Ureter (tissue), 1 donor: Measurements from ENCODE around the gene CTSW. TPM values are rescaled to one million over a fixed set of nuclear protein-coding genes. Genes with fewer than 3 reads are reported as not detected.

Experiments
- DNase-seq: peaks from one replicate; pipeline ENCODE4 v3.0.0-alpha.2; 2020; ENCODE audit warnings: low spot score
- total RNA-seq: library from RNA; stranded (reverse); gene quantifications from one replicate; pipeline ENCODE4 v1.2.4, GENCODE V29; 2023
- donor health status: DM: yes; HTN: yes; CAD: no.

Gene CTSW
- total RNA-seq, 1 donor from 2014 or later = 5.7 TPM

DNA sequence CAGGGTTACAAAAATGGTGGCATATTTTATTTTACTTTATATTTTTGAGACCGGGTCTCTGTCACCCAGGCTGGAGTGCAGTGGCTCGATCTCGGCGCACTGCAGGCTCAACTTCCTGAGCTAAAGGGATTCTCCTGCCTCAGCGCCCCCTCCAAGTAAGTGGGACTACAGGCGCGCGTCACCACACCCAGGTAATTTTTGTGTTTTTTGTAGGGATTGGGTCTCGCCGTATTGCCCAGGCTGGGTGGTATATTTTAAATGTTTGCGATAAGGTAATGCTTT lies 21.2 kb downstream of the CTSW start:
- no peak for DNase-seq

DNA sequence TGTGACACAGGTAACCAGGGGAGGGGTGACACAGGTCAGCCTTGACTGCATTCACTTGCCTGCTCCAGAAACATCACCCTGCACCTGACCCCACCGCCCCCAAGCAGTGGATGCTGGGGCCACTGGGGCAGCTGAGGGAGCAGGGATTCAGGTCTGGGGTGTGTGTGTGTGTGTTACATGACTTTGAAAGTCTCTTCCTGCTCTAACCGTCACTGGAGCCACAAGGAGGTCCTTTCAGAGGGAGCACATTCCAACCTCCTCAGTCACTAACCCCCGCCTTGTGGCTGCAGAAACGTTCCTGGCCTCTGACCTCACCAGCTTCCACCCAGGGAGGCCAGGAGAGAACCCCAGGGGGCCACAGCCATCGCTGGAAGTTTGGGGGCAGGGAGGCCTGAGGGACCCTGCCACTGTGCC lies 23.4 kb downstream of the CTSW start:
- no peak for DNase-seq

DNA sequence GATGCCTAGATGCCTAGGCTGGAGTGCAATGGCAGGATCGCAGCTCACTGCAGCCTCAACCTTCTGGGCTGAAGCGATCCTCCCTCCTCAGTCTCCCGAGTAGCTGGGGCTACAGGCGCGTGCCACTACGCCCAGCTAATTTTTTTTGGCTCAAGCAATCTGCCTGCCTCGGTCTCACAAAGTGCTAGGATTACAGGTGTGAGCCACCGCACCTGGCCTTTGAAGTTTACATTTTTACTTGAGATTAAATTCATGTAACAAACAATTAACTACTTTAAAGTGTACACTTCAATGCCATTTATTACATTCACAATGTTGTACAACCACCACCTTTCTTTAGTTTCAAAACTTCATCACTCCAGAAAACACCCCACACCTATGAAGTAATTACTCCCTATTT lies 24.1 kb downstream of the CTSW start:
- DNase-seq = no peak

DNA sequence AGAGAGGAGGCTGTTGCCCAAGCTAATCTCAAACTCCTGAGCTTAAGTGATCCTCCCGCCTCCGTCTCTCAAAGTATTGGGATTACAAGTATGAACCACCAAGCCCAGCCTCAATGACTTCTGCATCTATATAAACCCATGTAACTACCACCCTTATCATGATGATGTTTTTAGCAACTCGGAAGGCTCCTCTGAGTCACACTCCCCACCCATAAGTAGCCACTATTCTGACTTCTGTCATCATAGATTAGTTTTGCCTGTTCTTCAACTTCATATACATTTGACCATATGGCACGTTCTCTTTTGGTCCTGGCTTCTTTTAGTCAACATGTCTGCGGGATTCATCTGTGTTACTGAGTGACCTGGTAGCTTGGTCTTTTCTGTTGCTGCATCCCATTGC lies 27.0 kb downstream of the CTSW start:
- DNase-seq = no peak

DNA sequence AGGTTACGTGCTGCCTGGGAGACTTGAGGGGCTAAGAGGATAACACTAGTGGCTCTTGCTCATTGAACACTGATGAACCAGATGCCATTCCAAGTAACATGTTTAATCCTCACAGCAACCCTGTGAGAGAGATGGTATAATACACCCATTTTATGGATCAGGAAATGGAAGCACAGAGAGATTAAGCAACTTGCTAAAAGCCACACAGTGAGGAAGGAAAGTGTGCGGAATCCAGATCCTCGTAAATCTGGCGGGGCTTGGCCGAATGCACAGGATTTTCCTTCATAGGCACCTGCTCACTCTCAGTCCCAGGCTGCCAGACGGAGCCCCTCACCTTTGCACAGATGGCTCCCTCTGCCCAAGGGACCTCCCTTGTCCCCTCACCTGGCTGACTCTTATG lies 28.2 kb downstream of the CTSW start:
- DNase-seq = no peak

DNA sequence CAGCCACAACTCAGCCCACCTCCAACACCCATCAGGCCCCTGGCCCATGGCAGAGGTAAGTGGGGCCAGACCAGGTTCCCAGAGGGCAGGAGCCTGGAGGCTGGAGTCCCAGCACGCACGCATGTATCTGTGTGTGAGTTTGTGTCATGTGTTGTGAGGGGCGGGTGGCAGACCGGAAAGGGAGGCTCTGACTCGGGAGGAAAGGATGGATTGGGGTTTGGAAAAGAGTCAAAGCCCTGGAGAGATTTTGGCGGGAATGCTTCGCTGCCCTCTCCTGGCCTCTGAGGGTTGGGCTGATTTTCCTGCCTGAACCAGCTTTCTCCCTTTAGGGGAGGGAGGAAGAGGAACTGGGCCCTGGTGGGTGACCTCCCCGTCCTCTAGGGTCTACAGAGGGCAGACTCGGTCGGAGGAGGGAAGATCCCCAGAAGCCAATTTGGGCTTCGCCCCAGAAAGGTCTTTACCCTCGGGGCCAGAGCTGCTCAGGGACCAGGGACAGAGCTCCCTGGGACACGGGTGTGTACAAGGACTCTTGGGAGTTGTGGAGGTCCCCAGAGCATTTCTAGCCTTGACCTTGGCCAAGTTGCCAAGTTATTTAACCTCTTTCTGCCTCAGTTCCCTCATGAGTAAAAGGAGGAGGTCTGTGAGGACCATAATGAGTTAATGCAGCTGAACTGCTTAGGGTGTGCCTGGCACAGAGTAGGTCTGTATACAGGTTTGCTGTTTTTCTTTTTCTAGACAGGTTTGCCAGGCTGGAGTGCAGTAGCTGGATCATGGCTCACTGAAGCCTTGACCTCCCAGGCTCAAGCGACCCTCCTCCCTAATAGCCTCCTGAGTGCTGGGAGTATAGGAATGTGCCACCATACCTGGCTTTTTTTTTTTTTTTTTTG lies 32.3 kb downstream of the CTSW start:
- DNase-seq = peak; percentile 73

DNA sequence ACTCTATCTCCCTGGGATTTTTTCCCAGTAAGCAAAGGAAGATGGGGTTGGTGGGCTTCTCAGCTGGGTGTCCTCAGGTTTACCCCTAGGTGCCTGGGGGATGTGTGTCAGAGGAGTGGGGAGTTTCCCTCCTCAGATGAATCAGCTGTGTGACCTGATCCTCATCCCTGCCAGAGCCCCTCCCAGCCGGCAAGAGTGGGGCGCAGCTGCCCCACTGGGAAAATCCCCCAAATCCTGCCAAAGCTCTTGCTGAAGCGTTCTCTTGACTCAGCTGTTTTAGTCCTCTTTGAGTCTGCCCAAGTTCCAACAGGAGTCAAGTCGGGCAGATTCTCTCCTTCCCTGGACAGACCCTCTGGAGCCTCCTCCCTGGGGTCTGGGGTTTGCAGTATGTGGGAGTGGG lies 33.2 kb downstream of the CTSW start:
- DNase-seq = no peak

DNA sequence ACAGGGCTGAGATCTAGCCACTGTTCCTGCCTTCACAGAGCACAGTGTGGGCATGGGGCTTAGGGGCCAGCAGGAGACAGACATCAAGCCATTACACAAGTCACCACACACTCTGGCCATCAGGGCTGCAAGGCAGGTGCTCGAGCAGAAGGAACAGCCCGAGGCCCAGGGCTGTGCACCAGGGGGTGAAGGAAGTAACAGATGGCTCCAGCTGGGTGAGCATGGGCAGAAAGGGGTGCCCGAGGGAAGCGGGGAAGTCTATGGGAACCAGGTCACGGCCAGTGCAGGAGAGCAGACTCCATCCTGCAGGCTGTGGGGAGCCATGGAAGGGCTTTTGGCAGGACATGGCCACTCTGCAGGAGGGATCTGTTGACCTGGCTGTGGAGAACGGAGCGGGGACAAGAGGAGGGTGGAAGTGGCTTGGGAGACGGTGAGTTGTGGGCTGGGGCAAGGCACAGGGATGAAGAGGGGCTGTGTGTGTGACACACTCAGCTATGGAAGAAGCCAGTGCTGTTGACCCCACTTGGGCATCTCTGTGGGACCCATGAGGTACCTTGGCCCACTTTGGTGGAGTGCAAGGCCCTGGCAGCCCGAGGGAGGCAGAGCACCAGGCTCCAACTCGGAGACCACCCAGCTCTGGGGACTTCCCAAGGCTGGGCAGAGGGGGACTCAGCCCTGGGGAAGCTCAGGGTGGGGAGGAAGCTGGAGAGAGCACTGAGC lies 35.6 kb downstream of the CTSW start:
- no peak for DNase-seq

DNA sequence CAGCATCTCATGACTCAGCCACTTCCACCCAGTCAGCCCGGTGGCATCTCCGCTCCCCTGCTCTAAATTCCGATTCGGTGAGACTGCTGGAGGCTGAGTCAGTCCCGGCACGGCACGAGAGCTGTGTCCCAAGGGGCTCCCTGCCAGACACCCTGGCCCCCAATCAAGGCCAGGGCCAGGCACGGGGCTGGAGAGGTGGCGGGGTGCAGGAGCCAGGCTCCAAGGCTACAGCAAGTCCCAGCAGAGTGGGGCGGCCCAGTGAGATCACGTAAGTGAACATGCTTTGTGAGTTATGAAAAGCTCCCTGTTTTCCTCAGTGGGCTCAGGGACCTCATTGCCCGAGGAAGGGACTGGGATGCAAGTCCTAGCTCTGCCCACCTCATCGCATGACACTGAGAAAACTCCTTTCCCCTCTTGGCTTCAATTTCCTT lies 36.2 kb downstream of the CTSW start:
- peak; percentile 89 for DNase-seq

DNA sequence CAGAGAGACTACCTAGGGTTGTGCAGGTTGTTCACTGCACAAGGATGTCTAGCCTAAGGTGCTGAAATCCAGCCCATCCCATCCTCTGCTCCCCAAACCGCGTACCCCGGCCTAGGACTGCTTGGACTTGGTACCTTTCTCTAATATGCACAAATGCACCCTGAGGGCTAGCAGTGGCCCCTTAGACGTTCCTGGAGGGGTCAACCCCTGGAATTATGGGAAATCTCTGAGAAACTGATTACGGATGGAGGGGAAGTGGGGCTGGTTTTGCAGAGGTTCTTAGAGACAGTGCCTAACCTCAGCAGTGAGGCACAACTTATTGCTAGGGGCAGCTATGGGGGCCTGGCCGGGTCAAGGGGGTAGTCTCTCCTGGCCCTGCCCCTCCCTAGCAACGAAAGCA lies 36.8 kb downstream of the CTSW start:
- DNase-seq = no peak

DNA sequence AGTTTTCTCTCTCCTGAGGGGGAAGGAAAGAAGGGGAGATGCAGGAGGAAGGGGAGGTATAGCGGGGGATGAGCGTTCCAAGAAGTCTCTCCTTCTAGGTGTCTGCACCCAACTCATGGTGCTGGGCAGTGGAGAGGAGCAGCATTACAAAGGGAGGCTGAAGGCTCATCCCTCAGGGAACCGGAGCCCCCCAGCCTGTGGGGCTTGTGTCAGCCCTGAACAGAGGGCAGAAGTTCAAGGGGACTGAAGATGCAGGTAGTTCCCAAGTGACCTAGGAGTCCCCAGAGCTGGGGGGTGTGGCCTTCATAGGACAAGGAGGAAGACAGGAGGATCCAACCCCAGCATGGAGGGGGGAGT lies 37.4 kb downstream of the CTSW start:
- no peak for DNase-seq

DNA sequence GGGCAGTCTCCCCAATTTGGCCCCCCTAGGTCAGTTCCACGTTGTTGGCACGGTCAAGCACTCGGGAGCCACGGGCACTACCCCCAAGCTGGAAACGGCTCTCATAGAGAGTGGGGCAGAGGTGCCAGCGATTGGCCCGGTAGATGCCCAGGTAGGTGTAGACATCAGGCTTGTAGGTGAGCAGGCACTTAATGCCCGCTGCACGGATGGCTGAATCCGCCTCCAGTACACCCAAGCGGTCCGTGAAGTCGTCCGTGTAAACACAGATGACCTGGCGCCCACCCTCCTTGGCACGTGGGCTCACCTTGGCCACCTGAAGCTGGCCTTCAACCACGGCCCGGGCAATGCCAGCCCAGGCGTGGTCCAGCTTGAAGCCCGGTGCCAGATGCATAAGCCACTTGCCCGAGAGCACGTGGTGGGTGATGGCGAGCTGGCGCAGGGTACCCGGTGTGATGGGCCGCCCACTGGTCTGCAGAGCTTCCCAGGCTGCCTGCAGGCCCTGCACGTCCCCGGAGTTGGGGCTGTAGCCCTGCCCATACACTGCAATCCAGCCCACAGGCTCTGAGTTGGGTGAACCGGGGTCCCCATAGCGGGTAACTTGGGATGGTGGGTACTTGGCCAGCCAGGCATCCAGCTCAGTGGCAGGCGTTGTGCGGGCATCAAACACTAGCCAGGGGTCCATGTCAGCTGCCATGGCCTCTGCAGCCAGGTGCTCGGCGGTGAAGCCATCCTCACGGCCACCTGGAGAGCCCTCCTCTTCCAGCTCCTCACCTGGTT lies 38.0 kb downstream of the CTSW start:
- DNase-seq = peak; percentile 57

DNA sequence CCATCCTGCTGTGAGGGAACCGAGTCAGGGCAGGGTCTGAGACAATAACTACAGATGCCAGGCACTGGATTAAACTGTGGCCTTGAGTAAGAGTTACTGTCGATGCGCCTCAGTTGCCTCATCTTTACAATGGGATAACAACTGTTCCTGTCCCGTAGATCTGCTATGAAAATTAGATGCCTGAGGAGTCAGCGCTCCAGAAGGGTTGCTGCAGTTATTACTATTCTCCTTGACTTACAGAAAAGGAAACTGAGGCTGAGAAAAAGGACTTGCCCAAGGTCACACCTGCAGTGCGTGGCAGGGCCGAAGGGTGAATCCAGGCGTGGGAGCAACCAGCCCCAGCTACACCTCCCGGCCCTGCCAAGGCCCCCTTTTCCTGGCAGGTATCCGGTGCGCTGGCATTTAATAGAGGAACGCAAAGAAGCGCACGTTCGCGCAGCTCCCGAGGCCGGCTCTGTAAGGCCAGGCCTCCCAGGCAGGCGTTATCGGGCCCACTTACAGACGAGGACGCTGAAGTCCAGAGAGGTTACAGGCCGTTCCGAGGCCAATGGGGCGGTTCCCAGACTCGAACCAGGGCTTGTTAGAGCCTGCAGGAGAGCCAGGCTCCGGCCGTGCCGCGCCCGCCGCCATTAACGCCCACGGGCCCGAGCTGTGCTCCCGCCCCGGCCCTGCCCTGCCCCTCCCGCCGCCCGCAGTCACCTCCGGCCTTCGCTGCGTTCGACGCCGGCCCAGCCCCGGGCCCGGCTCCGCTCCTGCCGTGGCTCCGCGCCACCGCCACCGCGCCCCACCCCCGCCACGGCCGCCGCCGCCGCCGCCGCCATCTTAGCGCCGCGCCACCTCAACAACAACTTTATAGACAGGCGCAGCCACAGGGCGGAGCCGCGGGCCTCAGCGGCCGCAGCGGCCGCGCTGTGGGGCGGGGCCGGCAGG lies 38.8 kb downstream of the CTSW start, which contains the start of gene C11orf68:
TSS of gene C11orf68 (minus strand) at position 852 of the 930 bp plus-strand sequence. CDS start at position 821, 31 bp downstream.
- DNase-seq = peak; percentile 69

DNA sequence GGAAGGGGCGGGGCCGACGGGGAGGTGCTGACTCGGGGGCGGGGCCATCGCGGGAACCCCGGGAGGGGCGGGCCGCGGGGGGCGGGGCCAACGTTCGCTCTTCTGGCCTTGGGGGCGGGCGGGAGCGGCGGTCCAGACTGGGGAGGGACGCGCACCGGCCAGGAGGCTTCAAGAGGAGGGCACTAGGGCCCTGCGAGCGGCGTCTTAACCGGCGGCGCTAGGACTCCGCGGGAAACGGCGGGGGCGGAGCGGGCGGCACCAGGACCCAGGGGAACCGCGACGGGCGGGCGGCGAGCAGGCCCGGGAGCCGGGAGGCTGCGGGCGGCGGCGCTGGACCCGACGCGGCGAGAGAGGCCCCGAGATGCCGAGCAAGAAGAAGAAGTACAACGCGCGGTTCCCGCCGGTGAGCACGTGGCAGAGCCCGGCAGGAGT lies 39.5 kb downstream of the CTSW start, which contains the start of gene DRAP1:
TSS of gene DRAP1 (plus strand) at position 286 of the 432 bp plus-strand sequence. CDS start at position 362, 76 bp downstream.
- DNase-seq = peak; percentile 99

DNA sequence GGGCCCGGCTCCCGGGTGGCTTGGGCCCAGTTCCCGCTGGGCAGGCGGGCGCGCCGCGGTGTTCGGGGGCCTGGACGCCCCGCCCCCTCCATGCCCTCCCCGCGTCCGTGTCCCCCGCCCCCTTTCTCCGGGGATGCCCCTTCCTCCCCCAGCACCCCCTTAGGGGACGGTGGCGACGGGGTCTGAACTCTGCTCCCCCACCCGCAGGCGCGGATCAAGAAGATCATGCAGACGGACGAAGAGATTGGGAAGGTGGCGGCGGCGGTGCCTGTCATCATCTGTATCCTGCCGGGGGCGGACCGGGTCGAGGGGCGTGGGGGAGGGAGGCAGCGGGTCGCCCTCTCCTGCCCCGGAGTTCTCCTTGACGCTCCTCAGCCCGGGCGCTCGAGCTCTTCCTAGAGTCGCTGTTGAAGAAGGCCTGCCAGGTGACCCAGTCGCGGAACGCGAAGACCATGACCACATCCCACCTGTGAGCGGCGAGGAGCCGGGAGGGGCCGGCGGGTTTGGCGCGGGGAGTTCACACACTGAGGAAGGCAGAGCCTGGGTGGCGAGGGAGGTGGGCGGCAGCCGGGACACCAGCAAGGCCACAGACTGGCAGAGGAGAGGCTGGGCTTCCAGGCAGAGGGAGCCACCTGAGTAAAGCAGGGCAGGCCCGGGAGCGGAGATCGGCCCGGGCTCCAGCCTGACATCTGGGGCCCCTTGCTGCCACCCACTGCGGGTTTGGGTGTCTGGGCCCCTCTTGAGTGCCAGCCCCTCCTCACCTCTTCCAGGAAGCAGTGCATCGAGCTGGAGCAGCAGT lies 40.1 kb downstream of the CTSW start:
- peak; percentile 67 for DNase-seq

DNA sequence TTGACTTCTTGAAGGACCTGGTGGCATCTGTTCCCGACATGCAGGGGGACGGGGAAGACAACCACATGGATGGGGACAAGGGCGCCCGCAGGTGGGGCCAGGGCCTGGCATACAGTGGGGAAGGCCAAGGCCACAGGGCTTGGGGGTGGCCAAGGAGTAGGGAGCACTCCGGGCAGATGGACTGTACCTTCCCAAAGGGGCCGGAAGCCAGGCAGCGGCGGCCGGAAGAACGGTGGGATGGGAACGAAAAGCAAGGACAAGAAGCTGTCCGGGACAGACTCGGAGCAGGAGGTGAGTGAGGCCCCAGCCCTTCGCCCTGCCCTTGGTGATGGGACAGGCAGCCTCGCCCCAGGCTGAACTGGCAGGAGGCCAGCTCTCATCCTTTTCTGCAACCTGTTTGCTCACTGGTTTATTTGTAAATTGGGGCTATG lies 40.8 kb downstream of the CTSW start:
- peak; percentile 49 for DNase-seq

DNA sequence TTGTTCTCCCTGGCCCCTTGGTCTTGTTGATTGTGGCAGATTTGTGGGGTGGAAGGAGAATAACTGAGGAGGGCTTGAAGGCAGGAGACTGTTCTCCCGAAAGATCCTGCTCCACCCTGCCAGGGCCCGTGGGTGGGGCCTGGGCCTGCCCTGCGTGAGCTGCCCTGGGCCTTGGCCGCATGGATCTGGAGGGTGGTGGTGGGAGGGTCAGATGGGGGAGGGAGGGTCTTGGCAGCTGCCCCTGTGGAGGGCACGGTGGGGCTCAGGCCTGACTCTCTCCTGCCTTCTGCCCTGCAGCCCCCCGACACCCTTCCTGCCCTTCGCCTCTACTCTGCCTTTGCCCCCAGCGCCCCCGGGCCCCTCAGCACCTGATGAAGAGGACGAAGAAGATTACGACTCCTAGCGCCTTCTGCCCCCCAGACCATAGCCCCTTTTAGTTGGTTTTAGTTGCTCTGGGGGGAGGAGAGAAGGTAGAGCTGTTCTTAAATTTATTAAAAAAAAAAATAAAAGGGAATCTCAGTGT lies 41.5 kb downstream of the CTSW start:
- DNase-seq = no peak

DNA sequence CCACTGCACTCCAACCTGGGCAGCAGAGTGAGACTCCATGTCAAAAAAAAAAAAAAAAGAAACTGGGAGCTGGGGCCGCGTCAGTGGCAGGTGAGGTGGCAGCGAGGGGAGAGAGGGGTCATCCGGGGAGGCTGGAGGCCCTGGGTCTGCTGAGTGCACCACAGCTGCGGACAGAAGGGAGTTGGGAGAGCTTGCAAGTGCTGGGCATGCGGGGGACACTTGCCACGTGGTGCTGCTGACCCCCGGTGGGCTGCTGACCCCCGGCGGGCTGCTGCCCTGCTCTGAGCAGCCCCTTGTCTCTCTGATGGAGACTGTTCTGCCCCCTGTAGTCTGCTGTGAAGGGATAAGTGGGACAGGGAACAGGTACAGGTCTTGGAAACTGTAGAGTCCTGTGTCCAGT lies 42.2 kb downstream of the CTSW start:
- no peak for DNase-seq

DNA sequence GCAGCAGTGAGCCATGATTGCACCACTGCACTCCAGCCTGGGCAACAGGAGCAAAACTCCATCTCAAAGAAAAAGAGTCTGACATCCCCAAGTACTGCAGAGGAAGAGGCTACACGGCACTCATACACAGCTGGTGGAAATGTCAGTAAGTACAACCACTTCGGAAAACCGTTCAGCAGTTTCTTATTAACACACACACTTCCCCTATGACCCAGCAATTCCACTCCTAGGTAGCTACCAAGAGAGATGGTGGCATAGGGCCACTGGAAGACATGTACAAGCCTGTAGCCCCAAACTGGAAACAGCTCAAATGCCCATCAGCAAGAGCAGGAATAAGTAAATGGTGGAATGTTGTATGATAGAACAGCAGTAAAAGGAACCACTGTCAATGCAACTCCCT lies 42.9 kb downstream of the CTSW start:
- no peak for DNase-seq

DNA sequence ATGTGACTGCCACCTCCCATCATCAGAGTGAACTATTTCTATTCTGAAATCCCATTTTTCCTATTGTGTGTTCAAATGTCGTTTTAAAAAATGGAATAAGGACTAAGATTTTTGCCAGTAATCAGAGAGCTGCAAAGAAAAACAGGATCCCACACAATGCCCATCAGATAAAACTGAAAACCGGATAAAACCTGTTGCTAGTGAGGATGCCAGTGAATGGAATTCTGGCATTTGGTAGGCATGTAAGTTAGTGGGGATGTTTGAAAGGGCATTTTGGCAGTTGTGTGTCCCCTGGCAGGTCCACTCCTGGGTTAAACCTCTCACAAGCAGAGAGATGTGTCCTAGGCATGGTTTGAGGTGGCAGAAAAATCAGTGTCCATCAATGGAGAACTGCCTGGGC lies 45.8 kb downstream of the CTSW start:
- no peak for DNase-seq
